GM21447 (cell line): ENCODE data around the gene MAP3K14.

Source experiments
- ATAC-seq: cut with Tn5 transposase; IDR thresholded peaks from one replicate; pipeline ENCODE4 v1.9.1; 2021; ENCODE audit not compliant: unreplicated experiment

The MAP3K14 gene

DNA sequence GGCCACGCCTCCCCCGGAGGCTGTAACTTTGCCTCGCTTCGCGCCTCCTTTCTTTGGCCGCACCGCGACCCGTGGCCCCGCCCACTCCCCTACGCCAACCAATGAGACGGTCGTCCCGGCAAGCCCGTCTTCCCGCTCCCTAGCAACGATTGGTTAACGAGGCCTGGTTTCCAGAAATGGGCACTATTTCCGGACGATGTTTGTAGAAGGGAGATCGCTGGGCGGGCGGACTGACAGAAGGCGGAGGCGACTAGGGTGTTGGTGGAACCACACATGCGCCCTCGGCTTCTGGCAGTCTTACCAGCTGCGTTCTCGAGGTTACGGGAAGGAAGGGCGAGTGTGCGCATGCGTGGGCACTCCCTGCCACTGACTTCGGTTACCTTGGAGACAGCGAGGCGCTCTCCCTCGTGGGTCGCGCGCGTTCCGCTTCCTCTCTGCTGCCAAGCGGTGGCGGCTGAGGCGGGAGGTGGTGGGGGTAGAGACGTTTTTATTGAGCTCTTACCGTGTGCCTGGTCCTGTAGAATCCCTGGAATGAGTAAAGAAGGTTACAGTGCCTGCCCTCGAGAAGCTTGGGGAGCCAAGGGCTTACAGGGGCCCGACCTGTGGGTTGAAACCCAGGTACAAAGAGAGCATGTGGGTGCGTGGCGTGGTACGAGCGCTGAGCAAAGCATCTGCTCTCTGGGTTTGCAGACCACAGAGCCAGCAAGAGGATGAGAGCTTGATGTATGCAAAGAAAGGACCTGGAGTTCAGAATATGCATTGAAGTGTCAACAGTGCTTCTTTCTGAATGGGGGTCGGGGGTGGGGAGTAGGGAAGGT, 500 bp upstream of the MAP3K14 start:
- ATAC-seq = peak; percentile 60

DNA sequence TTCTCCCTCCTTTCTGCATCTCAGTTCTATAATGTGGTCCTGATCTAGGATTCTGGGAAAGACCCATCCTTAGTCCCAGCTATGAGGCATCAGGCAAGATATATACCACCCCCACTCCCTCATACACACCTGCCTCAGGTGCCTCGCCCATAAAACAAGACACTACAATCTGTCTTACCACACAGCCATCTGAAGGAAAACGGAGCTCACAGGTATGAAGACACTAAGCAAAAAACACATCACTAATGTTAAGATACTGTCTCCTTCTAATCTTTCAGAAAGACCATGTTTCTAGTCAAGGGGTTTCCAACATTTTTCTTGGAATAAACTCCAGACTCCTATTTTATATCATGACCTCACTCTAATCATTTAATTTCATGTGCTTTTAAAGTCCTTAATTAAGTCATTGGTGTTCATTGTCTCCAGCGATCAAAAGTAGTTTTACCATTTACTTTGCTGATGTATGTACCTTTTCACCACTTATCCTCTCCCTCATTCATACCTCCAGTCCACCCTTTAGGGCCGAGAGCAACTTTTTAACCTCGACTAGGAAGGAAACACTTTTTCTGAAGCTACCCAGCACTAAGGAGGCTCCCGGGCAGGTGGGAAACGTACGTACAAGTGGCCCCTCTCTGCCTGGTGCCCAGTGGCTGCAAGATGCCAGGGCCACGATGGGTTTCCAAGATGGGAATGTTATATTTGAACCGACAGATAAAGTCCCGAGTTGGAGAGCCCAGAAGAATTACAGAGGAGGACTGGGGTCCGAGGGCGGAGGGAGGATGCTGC, 979 bp downstream of the MAP3K14 start:
- ATAC-seq = no peak

DNA sequence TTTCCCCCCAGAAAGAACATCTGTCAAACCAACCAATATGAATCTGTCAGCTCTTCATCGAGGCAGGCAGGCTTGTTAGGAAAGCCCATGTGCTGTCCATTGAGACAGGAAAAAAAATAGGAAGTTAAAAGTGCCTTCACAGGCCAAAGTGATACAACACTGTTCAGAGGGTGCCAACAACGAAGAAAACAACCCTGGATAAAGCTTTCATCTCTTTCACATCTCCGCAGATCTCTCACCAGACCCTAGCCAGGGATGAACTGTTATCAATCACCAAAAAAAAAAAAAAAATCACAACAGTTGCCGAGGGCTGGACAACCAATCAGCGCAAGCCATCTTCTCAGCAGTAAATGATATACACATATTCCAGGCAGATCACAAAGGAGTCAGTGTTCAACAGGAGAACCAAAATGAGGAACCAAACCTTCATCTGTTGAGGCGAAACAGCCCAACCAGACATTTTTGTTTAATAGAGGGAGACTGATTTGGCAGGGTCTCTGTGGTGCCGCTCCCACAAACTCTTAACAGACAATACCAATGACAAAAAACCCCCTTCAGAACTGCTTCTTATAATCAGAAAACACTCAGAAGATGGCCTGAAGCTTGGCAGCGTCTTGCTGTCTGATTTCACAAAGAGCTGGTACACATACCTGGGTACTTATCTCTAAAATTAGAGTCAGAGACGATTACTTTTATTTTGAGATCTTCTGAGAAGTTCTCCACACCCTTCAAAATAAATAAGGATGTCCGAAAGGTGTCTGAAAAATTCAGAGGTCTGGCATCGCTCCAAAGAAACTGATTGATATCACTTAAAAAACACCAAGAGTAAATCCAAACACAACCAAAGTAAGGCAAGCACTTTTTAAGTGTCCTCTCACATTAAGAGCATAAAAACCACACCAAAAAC, 1.8 kb downstream of the MAP3K14 start:
- no peak for ATAC-seq

DNA sequence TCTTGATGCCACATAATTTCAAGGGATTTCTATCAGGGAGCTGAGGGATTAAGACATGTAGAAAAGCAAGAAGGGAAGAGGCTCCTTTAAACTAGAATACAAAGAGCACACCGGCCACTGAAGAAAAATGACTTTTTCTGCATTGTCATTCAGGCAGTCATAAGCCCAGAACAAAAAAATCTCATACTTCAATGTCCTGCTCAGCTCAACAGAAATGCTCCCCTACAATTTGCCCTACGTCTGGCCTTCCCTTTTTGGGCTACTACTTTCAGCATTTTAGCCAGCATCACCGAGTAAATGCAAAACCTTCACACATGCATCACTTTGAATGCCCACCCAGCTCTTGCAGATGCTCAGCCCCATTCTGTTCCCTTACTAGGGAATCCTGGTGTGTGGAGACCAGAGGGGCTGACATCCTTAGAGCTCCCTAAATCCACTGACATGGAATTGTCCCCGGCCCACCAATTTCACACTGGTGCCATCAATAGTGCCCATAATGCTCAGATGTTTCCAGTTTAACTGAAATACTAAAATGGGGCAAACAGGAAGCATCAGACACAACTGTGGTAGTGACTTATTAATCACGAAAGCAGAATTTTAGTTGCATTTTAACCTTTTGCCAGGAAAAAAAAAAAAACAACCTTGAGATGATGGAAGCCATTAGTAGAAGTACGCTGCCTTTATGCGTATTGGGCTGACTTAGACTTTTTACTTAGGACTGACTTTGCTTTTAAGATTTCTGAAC, 2.7 kb downstream of the MAP3K14 start:
- no peak for ATAC-seq

DNA sequence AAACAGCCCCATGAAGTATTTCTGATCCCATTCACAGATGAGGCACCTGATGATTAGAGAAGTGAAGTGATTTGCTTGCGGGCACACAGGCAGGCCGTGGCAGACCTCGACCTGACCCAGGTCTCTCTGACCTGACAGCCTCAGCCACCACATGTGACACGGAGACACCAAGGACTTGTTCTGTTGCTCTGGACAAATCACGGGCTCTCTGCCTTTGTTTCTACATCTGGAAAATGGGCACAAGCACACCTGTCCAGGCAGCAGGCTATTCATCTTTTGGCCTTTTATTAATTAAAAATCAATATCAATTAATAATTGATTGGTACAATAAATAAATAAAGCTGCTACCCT, 3.4 kb downstream of the MAP3K14 start:
- no peak for ATAC-seq

DNA sequence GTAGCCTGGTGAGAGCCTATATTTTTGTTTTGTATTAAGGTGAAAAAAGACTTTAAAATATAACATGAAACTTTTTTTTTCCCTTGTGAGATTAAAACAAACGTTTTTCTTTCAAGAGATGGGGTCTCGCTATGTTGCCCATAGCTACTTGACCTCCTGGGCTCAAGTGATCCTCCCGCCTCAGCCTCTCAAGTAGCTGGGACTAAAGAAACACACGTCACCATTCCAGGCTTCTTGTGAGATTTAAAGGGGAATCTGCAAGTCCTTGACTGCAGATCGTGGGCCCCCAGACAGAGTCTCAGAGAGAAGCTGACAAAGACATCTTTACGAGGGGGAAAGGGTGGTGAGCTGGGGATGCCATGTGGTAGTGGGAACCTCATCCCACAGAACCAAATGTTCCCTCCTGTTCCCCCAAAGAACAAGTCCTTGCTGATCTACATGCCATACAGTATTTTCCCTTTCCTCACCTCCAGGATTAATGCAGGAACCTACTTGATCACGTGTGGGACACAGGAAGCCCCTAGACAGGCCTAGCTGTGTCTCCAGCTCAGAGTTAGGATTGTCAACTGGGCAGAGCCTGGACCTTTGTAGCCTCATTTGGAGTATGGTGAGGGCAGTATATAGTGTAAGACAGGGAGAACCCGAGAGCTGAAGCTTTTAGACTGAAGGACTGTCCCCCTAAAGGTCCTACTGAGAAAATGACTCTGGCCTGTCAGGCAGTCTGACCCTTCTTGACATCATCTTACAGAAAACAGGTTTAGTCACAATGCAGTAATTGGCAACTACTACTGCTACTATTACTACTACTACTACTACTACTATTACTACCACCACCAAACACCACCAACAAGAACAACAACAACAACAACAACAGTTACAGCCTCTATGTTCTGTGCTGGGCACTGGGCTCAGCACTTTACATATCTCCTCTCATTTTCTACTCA, 4.1 kb downstream of the MAP3K14 start:
- ATAC-seq = no peak

DNA sequence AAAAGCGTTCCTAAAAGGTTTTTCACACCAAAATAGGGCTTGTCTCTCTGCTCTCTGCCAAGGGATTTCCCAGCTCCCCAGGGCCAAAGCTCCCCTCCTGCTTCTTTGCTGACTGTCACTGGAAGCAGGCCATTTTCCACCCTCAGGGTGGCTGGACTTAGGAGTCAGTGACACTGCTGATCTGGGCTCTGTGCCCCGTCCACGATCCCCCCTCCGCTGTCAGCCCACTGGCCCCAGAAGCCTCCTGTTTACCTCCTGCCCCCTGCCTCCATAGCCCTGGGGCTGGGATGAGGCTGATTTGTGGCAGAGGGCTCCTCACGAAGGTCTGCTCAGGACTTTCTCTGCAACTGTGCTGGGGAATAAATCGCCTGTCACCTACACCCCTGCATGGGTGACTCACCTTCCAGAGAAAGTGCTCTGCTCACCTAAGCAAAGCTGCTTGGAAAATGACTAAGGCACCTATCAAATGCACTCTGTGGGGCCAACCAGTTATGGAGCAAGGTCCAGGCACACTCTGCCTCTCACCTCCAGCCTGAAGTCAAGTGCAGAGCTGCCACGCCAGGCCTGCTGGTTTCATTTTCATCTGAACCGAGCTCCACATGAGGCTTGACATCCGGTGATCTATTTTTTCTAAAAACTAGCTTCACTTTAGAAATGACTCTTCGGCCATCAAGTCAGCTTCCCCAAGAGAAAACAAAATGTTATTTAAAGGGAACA, 4.9 kb downstream of the MAP3K14 start:
- no peak for ATAC-seq

DNA sequence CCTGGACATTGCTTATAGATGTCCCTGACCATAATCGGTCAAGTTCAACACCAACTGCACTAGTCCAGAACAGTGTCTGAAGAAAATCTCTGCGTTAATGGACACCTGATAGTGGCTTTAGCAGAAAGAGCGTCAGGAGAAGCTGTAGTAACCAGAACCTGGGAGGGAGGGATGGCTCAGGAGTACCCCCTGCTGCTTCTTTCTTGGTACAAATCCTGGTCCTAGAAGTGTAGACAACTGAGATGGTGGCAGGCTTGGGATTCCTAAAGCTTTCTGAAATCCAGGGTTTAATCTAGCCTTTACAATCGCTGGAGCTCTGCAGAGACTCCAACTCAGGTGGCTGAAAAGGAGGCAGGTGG, 5.4 kb downstream of the MAP3K14 start:
- no peak for ATAC-seq

DNA sequence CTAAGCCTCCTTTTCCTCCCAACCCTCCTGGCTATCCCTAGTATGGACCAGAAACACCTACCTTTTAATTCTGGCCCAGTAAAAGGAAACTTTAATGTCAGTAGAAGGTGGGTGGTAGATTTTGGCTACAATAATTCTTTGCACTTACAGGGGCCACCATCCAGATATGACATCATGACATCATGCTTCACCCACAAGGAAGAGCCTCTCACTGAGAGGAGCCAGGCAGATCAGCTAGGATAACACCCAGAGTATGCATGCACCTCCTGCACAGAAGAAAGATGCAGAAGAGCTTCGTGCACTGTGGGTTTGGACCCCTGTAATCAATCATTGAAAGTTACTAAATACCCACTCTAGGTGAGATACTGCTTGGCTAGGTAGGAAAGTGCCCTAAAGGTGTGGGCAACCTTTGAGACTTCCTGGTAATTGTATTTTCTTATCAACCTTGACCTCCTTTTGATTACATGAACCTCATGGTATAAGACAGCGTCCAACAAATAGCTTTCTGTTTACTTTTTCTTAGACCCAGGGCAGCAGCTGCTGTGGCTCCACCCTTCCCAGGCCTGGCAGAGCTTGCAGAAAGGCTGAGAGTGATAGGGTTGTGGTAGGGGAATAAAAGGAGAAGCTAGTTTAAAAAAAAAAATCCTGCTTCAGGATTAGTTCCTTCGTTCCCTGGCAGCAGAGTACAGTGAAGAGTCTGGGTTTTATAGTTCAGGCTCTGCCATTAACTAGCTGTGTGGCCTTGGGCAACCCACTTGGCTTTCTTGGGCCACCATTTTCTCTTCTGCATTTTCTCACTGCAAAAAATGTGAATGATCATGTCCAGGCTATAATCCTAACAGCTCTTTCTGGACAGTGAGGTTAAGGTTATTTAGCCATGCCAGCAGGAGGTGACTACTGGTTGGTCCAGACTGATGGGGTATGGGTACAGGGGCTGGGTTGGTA, 6.2 kb downstream of the MAP3K14 start:
- ATAC-seq = no peak

DNA sequence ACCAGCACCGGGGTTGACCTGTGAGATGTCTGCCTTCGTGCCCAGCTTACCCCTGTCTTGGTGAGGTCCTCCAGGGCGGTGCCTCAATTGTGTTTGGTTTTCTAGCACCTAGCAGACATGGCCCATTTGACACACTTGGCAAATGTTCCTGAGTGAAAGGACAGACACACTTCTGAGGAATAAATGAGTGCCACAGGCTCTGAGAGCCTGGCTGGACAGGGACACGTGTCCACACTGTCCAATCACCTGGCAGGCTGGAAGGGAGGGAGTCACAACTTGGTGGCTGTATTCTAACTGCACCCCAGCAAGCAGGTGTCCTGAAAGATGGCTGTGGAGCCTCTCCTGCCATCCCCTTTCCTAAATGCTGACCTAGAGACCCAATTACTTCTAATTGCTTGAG, 7.4 kb downstream of the MAP3K14 start:
- no peak for ATAC-seq

DNA sequence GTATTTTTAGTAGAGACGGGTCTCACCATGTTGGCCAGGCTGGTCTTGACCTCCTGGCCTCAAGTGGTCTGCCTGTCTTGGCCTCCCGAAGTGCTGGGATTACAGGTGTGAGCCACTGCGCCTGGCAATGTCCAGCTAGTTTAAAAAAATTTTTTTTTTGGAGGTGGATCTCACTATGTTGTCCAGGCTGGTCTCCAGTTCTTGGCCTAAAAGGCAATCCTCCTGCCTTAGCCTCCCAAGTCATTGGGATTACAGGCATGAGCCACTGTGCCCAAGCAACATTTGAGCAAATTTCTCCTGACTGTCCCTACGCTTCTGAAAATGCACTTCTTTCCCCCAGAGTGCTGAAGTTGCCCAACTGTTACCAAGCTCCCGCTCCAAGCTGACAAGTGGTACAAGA, 8.0 kb downstream of the MAP3K14 start:
- ATAC-seq = no peak

DNA sequence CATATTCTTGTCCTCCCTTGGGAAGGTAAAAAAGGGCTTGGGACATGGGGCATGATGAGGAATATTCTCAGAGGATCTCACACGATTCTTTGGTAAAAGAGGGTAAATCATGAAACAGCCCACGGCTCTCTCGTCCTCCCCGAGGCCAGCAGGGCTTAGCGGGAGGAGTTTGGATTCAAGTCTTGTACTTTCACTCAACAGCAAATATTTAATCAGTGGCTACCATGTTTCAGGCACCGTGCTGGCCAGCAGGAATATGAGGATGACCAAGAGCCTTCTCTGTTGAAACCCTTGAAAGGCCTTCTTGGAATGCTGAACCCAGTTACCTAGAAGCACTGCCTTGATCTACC, 8.8 kb downstream of the MAP3K14 start:
- no peak for ATAC-seq

DNA sequence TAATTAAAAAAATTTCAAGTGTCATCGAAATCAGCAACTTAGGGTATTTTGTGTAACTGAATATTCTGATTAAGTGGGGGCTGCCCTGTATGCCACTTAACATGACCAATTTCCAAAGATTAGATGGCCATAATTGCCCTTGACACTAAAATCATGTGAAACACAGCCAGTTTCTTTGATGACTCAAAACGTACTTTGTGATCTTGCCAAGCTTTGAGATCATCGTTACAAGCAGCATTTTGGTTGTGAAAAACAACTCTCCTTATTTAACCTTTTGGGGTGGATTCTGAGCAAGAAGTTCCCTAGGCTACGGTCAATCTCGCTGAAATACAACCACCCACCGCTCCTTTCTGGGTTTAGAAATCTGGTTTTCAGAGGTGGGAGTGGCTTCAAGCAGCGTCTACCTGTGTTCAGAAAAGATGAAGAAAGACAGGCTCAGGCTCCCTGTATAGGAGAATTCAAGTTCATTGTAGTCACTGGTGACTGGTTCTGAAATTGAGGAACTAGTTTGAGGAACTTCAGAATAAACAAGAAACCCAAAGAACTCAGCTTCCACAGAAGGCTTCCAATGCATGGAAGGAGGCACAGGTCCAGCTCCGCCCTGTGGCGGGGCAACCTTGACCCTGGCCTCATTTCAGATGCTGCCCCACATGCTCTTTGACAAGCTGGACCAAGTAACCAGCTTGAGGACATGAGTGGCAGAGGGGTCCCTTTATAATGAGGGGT, 9.4 kb downstream of the MAP3K14 start:
- peak; percentile 37 for ATAC-seq

DNA sequence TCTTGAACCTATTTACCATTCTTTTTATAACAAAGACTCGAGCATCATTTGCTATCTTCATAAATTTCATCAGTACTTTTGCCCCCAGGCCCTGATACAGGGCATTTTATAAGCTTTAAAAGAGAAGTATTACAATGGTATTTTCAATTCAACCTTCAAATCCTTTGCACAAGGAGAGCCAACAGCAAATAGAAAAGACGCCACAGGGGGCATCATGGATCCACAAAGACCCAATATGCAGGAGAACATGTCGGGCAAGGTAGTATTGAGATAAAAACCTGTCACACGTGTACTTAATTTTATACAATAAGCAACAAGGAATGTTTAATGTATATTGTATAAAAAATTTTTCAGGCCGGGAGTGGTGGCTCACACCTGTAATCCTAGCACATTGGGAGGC, 10.2 kb downstream of the MAP3K14 start:
- ATAC-seq = no peak

DNA sequence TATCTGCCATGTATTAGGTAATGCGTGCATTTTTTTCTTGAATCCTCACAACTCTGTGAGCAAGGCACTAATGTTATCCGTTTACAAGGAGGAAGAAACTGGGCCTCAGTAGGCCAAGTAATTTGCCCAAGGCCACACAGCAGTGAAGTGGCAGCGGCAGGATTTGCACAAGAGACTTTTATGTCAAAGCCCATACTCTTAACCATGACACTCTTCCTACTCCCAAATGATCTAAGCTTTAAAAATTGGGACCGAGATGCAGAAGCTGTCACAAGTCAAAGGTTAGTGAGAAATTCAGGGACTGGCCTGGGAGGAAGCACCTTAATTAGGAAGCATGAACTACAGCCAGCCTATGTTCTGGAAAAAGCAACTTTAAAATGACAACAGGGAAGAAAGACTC, 10.7 kb downstream of the MAP3K14 start:
- no peak for ATAC-seq

DNA sequence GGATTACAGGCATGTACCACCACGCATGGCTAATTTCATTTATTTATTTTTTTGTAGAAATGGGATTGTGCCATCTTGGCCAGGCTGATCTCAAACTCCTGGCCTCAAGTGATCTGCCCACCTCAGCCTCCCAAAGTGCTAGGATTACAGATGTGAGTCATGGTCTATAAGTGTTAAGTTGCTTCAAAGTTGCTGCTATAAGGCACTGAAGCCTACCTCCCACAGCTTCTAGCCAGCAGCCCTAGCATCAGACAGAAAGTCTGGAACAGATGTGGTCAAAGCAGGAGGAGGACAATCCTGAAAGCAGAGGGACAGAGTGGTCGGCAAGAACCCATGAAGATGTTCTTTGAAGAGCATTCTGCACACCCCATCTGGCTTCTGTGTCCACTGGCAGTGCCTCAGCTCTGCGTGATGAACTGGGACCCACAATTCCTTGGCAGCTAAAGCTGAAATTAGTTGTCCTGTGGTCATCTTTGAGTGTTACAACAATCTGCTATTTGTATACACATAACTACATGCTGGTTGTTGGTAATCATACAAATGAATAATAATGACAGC, 11.2 kb downstream of the MAP3K14 start:
- no peak for ATAC-seq

DNA sequence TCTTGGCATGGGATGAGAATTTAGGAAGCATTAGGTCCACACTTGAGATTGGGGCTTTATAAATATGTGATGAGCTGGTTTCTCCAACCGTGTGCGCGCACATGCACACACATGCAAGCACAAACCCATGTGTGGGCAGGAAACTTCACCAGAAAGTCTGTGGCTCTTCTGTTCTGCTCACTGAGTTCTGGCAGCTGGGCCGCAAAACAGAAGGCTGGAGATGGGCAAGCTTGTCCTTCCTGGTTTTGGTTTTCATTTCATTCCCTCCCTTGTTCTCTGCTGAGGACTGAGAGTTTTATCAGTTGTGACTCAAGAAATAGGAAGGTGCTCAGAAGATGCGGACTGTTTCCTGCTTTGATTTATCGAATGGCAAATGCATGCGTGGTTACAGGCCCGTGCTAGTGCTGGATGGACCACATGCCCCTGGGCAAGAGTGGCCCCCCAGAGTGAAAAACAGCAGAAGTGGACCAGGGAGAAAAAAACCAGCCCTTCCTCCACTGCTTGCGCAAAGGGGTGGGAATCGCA, 14.1 kb downstream of the MAP3K14 start:
- ATAC-seq = no peak
